B cell (primary cell): ENCODE measurements around the gene RGS6. TPM values are rescaled to one million over a fixed set of nuclear protein-coding genes. Genes with fewer than 3 reads are reported as not detected.

Source experiments
- ATAC-seq: fragments of 200-7000 bp; cut with Tn5 transposase; one replicate; pipeline ENCODE4 v1.10.0; 2021; ENCODE audit warnings: low read depth, mild to moderate bottlenecking, moderate number of reproducible peaks, moderate library complexity
- CTCF ChIA-PET: fragments of 350-600 bp; sonication (Branson Sonifier 250); formaldehyde crosslinking; loops from one replicate; lab custom pipeline; 2021; ENCODE audit warnings: antibody characterized with exemption, inconsistent platforms; lab: Charles Lee
- POLR2A ChIA-PET: fragments of 350-600 bp; sonication (Branson Sonifier 250); formaldehyde crosslinking; loops from one replicate; lab custom pipeline; 2021; ENCODE audit warnings: antibody characterized with exemption; lab: Charles Lee
- DNase-seq: peaks from one replicate; pipeline ENCODE4 v3.0.0; 2013
- H2AFZ ChIP-seq: 2 replicates; pipeline ENCODE4 v1.6.1; 2012; ENCODE audit warnings: mild to moderate bottlenecking, low read depth, low read length; ENCODE audit not compliant: insufficient read depth, poor library complexity, severe bottlenecking
- H3K27ac ChIP-seq, 2 donors: 1 replicate in 1 of 2; 2 replicates in 1 of 2; pipeline ENCODE4 v1.5.1; 2012 to 2013; ENCODE audit warnings: low read length in 2 of 2, mild to moderate bottlenecking in 2 of 2, moderate library complexity in 1 of 2
- H3K27me3 ChIP-seq, 4 experiments: fragments of 200-600 bp in 1 of 4; sonication (generic) in 1 of 4; replicated peaks in 1 of 4; 1 replicate in 2 of 4; 2 replicates in 2 of 4; pipeline versions ENCODE4 v1.6.1 to v1.7.0; 2013 to 2016; ENCODE audit warnings: low read length in 3 of 4, mild to moderate bottlenecking in 2 of 4, mixed read lengths in 1 of 4, moderate library complexity in 1 of 4; ENCODE audit not compliant: insufficient read depth in 4 of 4, control insufficient read depth in 3 of 4; ENCODE audit errors: control extremely low read depth in 1 of 4
- H3K36me3 ChIP-seq, 2 experiments: replicated peaks in 1 of 2; 1 replicate in 1 of 2; 2 replicates in 1 of 2; pipeline versions ENCODE4 v1.6.1 to v1.7.1; 2013; ENCODE audit warnings: low read length in 1 of 2; ENCODE audit not compliant: insufficient read depth in 2 of 2, control insufficient read depth in 1 of 2; ENCODE audit errors: control extremely low read depth in 1 of 2, extremely low read depth in 1 of 2
- H3K4me1 ChIP-seq, 2 donors: fragments of 200-600 bp in 1 of 2; sonication (generic) in 1 of 2; 1 replicate in 1 of 2; 2 replicates in 1 of 2; pipeline versions ENCODE4 v1.5.1 to v1.6.1; 2013 to 2017; ENCODE audit warnings: low read length in 2 of 2; ENCODE audit not compliant: control insufficient read depth in 2 of 2, insufficient read depth in 2 of 2
- H3K4me2 ChIP-seq: replicated peaks from 2 replicates; pipeline ENCODE3; 2012; ENCODE audit warnings: mild to moderate bottlenecking, low read depth, low read length; ENCODE audit not compliant: poor library complexity, severe bottlenecking
- H3K4me3 ChIP-seq, 5 experiments: fragments of 200-600 bp in 1 of 5; sonication (generic) in 1 of 5; 1 replicate in 3 of 5; 2 replicates in 2 of 5; pipeline versions ENCODE4 v1.5.1 to v1.7.0; 2011 to 2016; ENCODE audit warnings: low read length in 4 of 5, mild to moderate bottlenecking in 4 of 5, low read depth in 2 of 5, control low read depth in 1 of 5, moderate library complexity in 1 of 5; ENCODE audit not compliant: insufficient read depth in 1 of 5; ENCODE audit errors: control extremely low read depth in 1 of 5, extremely low read depth in 1 of 5
- H3K79me2 ChIP-seq: fragments of 200-600 bp; sonication (generic); one replicate; pipeline ENCODE4 v1.6.0; 2016; ENCODE audit warnings: low read length; ENCODE audit not compliant: control insufficient read depth, insufficient read depth
- H3K9ac ChIP-seq: fragments of 200-600 bp; sonication (generic); 2 replicates; pipeline ENCODE4 v1.6.1; 2017; ENCODE audit warnings: mild to moderate bottlenecking, low read length, moderate library complexity
- H3K9me3 ChIP-seq, 3 donors: one replicate each; pipeline versions ENCODE4 v1.6.1 to v1.7.1; 2013; ENCODE audit warnings: low read length in 2 of 3; ENCODE audit not compliant: control insufficient read depth in 2 of 3, insufficient read depth in 1 of 3; ENCODE audit errors: control extremely low read depth in 1 of 3
- H4K20me1 ChIP-seq: 2 replicates; pipeline ENCODE4 v1.6.0; 2012; ENCODE audit warnings: mild to moderate bottlenecking, low read length; ENCODE audit not compliant: insufficient read depth, control insufficient read depth, poor library complexity, severe bottlenecking
- H3K27ac Mint-ChIP-seq: one replicate; pipeline ENCODE4 v1.8.0; 2021; ENCODE audit warnings: mixed read lengths
- H3K27me3 Mint-ChIP-seq: one replicate; pipeline ENCODE4 v1.8.0; 2021; ENCODE audit warnings: mixed read lengths
- H3K4me1 Mint-ChIP-seq: one replicate; pipeline ENCODE4 v1.8.0; 2021; ENCODE audit warnings: mixed read lengths
- H3K4me3 Mint-ChIP-seq: one replicate; pipeline ENCODE4 v1.8.0; 2021; ENCODE audit warnings: mixed read lengths
- H3K9me3 Mint-ChIP-seq: one replicate; pipeline ENCODE4 v1.8.0; 2022; ENCODE audit warnings: mixed read lengths; ENCODE audit not compliant: insufficient read depth
- CTCF ChIP-seq: fragments of 200-600 bp; IDR thresholded peaks from one replicate; pipeline ENCODE4 v1.8.0; 2022; ENCODE audit warnings: antibody characterized with exemption, mild to moderate bottlenecking
- EZH2 ChIP-seq: IDR thresholded peaks from 2 replicates; pipeline ENCODE4 v1.6.1; 2012; ENCODE audit warnings: borderline replicate concordance, low read depth, mild to moderate bottlenecking, moderate library complexity, low read length; ENCODE audit not compliant: insufficient read depth, poor library complexity, severe bottlenecking
- WGBS: methylation state at CpG from one replicate; pipeline ENCODE4 v1.1.5; 2013; ENCODE audit warnings: missing lambda C conversion rate; ENCODE audit not compliant: insufficient coverage; 5-methylcytosine and 5-hydroxymethylcytosine counted together
- intact Hi-C: fragments of 100-400 bp; cut with micrococcal nuclease; formaldehyde crosslinking; loops from one replicate; pipeline ENCODE4 v1.10.0; 2022
- polyA plus RNA-seq: library from polyadenylated mRNA; depleted of rRNA; stranded (reverse); fragments of >200 nt; gene quantifications from 2 replicates; pipeline ENCODE4 v1.2.3, GENCODE V29; 2012
- total RNA-seq, 2 donors: library from RNA; stranded (reverse); fragments of 120-200 nt in 1 of 2; gene quantifications; 1 replicate in 1 of 2; 2 replicates in 1 of 2; pipeline versions ENCODE4 v1.2.3 to v1.2.4, GENCODE V29; 2013 to 2022

RGS6 gene
- total and polyA plus RNA-seq, 2 donors (not counting 1 experiment from before 2014, with no cell fraction given): 0.07 TPM; not detected in 1

GRCh38 chr14:72404998-72405397, 472.8 kb downstream of the RGS6 start:
- Histone ChIP-seq H3K27me3 (peaks cover 0 to 18% (median 12%) of the 10 kb centered on the region in 4 experiments), H2AFZ (no peak overlapping the region), H3K27ac (no peak overlapping the region), H3K4me2 (no peak overlapping the region), H3K9ac (no peak overlapping the region), H3K9me3 (peaks cover 0 to 4% (median 2%) of the 10 kb centered on the region in 3 donors), H3K36me3 (no peaks in the 10 kb centered on the region), H3K4me3 (no peak overlapping the region), H4K20me1 (no peaks in the 10 kb centered on the region), H3K79me2 (no peaks in the 10 kb centered on the region), H3K4me1 (no peaks in the 10 kb centered on the region)
- H3K4me1 Mint-ChIP-seq: no peaks in the 10 kb centered on the region
- POLR2A ChIA-PET: no interaction called here
- intact Hi-C loops: no loop called here
- H3K9me3 Mint-ChIP-seq: peaks cover 4% of the 10 kb centered on the region
- 93% methylated on average over 3 of the region's 3 CpGs for WGBS
- H3K27ac Mint-ChIP-seq: no peak overlapping the region
- TF ChIP-seq EZH2 (no peak), CTCF (no peak)
- H3K27me3 Mint-ChIP-seq: peaks cover 43% of the 10 kb centered on the region
- DNase-seq: no peak
- H3K4me3 Mint-ChIP-seq: no peak overlapping the region
- CTCF ChIA-PET: no interaction called here
- no peak for ATAC-seq

DNA sequence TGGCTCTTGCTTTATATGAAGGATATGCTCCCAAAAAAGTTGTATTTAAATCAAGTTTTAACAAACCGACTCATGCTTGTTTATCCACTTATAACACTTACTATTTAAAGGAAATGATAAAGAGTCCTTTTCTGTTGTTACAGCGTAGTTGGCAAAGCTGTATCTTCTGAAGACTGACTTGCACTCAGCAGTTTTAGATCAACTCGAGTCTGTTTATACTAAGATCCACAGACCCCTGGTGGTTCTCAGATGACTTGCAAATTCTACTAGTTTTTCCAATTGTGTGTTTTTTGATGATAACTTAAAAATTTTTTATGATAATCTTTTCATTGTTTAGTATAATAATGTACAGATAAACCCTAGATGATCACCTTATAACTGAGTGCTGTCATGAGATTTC, 475.8 kb downstream of the RGS6 start:
- H3K27ac Mint-ChIP-seq: no peak overlapping the region

More for the DNA sequence above, 475.8 kb downstream of the RGS6 start:
- no peaks in the 10 kb centered on the region for H3K4me1 ChIP-seq
- H3K4me2 ChIP-seq: no peak overlapping the region
- H3K36me3 ChIP-seq: no peaks in the 10 kb centered on the region
- peaks cover 0 to 4% (median 2%) of the 10 kb centered on the region in 3 donors for H3K9me3 ChIP-seq
- H3K27ac ChIP-seq: no peak overlapping the region
- peaks cover 0 to 11% (median 5%) of the 10 kb centered on the region in 4 experiments for H3K27me3 ChIP-seq
- 0% methylated on average over 1 of the region's 3 CpGs for WGBS
- ChIA-PET CTCF (no interaction called here), POLR2A (no interaction called here)
- H4K20me1 ChIP-seq: no peaks in the 10 kb centered on the region
- no peak for DNase-seq
- H3K9ac ChIP-seq: no peak overlapping the region
- H3K4me3 ChIP-seq: no peak overlapping the region
- H3K79me2 ChIP-seq: no peaks in the 10 kb centered on the region
- TF ChIP-seq CTCF (no peak), EZH2 (no peak)
- no peak for ATAC-seq
- Mint-ChIP-seq H3K27me3 (peaks cover 18% of the 10 kb centered on the region), H3K4me3 (no peak overlapping the region), H3K9me3 (no peaks in the 10 kb centered on the region), H3K4me1 (no peaks in the 10 kb centered on the region)
- intact Hi-C loops: no loop called here
- no peak overlapping the region for H2AFZ ChIP-seq
